Measurements from ENCODE around the gene CARS2.

DNA sequence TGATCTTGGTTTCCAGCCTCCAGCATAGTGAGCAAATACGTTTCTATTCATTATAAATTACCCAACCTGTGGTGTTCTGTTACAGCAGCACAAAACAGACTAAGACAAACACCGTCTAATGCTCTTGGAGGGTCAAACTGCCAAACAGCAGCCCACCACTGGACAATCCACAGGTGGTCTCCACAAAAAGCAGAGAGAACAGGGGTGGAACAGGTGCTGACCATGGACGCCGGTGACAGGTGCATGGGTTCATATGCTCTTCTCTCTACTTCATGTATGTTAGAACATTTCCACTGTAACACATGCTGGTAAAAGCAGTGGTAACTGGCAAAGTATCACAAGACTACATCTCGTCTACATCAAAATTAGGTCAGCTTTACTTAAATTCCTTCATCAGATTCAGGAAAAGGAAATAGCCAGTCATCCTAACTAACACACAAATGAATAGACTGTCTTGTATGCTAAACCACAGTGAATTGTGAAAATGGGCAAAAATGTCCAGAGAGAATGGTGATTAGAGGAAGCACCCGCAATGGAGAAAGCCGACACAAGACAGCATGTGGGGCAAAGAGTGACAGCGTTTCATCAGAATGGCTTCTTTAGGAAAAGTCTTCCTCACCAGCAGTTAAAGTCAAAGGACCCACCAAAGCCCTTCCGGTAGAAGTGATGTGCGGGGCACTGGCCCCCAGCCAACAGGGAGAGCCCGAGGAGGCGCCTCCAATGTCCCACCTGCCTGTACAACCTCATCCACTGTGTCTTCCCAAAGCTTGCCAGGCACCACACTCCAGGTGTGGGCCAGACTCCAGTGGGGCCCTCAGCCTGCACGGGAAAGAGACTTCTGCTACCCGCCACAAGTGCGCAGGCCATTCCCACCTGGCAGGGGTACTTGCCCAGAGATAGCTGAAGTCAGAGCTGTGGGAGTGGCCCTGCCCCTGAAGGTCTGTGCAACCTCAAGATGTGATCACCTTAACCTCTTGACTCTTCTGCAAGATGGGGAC is 6.5 kb downstream of the CARS2 start:
- TF ChIP-seq, protein P1, sequence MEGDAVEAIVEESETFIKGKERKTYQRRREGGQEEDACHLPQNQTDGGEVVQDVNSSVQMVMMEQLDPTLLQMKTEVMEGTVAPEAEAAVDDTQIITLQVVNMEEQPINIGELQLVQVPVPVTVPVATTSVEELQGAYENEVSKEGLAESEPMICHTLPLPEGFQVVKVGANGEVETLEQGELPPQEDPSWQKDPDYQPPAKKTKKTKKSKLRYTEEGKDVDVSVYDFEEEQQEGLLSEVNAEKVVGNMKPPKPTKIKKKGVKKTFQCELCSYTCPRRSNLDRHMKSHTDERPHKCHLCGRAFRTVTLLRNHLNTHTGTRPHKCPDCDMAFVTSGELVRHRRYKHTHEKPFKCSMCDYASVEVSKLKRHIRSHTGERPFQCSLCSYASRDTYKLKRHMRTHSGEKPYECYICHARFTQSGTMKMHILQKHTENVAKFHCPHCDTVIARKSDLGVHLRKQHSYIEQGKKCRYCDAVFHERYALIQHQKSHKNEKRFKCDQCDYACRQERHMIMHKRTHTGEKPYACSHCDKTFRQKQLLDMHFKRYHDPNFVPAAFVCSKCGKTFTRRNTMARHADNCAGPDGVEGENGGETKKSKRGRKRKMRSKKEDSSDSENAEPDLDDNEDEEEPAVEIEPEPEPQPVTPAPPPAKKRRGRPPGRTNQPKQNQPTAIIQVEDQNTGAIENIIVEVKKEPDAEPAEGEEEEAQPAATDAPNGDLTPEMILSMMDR (conservative IDR thresholded peaks at IDR 0.05 in 1 of 2, IDR thresholded peaks at IDR 0.05 in 1 of 2; ENCODE audit: extremely low read depth in 1 of 2, insufficient read depth in 1 of 2, low read depth in 1 of 2, low read length in 2 of 2) = no peak
- no peak for TF ChIP-seq EZH2 (IDR thresholded peaks at IDR 0.05; ENCODE audit: borderline replicate concordance, low read length)
